HG03280 (cell line): Measurements from ENCODE around the gene SRGN.

Source experiments
- ATAC-seq: cut with Tn5 transposase; IDR thresholded peaks from one replicate; pipeline ENCODE4 v1.9.1; 2021; ENCODE audit warnings: mild to moderate bottlenecking, moderate library complexity; ENCODE audit not compliant: unreplicated experiment

Gene SRGN

GRCh38 chr10:69089638-69090599, 2.0 kb downstream of the SRGN start:
- ATAC-seq = peak; percentile 48

GRCh38 chr10:69090685-69091084, 2.8 kb downstream of the SRGN start:
- no peak for ATAC-seq

GRCh38 chr10:69091143-69091651, 3.3 kb downstream of the SRGN start:
- ATAC-seq = no peak

- no peak for ATAC-seq
Measured at GRCh38 chr10:69092959-69093850, 5.3 kb downstream of the SRGN start.

GRCh38 chr10:69093933-69094332, 6.0 kb downstream of the SRGN start:
- no peak for ATAC-seq

GRCh38 chr10:69096045-69096444, 8.1 kb downstream of the SRGN start:
- no peak for ATAC-seq

GRCh38 chr10:69097729-69098128, 9.8 kb downstream of the SRGN start:
- ATAC-seq = no peak

GRCh38 chr10:69100136-69100872, 12.4 kb downstream of the SRGN start:
- no peak for ATAC-seq

GRCh38 chr10:69101451-69102095, 13.7 kb downstream of the SRGN start:
- no peak for ATAC-seq

- no peak for ATAC-seq
Measured at GRCh38 chr10:69102440-69102839, 14.5 kb downstream of the SRGN start.

GRCh38 chr10:69103784-69104183, 15.9 kb downstream of the SRGN start:
- no peak for ATAC-seq

GRCh38 chr10:69104994-69105790, 17.3 kb downstream of the SRGN start:
- ATAC-seq = no peak

- no peak for ATAC-seq
Measured at GRCh38 chr10:69107176-69107490, 19.2 kb downstream of the SRGN start.

- no peak for ATAC-seq
Measured at GRCh38 chr10:69107699-69108098, 19.8 kb downstream of the SRGN start.

GRCh38 chr10:69119896-69120295, 32.0 kb downstream of the SRGN start:
- no peak for ATAC-seq

GRCh38 chr10:69123306-69123746, 35.4 kb downstream of the SRGN start:
- ATAC-seq = peak; percentile 22

GRCh38 chr10:69123747-69124562, 36.1 kb downstream of the SRGN start, which contains the start of gene VPS26A:
Gene VPS26A, plus strand, starts transcription at chr10:69124178. Its CDS starts 100 bp downstream, at chr10:69124278.
- ATAC-seq = peak; percentile 89

GRCh38 chr10:69124563-69125268, 36.8 kb downstream of the SRGN start:
- peak; percentile 25 for ATAC-seq
